OCI-LY1 (cell line): ENCODE measurements around the gene USH2A.

ENCODE experiments used
- CTCF ChIP-seq: fragments of 200-600 bp; sonication (generic), shearing (Covaris generic); IDR thresholded peaks from 2 replicates; pipeline ENCODE4 v1.5.1; 2017; ENCODE audit warnings: mild to moderate bottlenecking, antibody characterized with exemption, low read length, moderate library complexity, mixed read lengths
- EZH2 ChIP-seq: fragments of 200-600 bp; sonication (generic), shearing (Covaris generic); IDR thresholded peaks from 2 replicates; pipeline ENCODE4 v1.8.0; 2017; ENCODE audit warnings: borderline replicate concordance, mixed run types, mild to moderate bottlenecking, antibody characterized with exemption, low read length, moderate library complexity, mixed read lengths

GRCh38 chr1:216169351-216169750 lies 253.9 kb downstream of the USH2A start:
- TF ChIP-seq CTCF: no peak
- no peak for TF ChIP-seq EZH2
